ENCODE results near the gene MOCS1.

Gene MOCS1

DNA sequence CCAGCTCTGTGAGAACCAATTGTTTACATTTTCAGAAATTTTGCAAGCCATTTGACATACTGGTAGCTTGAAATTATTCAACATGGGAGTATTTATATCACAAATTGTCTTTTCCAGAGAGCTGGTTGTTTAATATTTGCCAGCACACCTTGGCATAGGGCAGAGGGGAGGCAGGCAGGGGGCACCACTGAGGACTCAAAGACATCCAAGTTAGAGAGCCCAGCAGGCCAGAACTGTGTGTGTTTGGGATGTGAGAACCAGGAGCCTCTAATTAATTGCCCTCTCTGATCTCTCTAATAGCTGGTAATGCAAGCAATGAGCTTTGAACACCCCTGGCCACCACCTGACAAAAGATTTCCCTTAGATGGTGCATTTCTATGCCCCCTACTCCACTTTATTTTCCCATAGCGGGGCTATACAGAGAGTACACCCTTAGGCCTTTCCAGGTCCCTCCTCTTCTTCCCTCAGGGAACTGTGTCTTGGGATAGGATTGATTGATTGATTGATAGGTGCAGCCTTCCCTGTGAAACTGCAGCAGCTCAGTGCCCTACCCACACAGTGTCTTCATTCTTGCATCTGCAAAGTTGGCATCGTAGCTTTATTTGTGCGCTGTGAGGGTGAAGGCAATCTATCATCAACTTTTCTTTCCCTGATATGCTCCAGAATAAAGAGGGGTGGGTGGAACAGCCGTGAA lies 29.2 kb downstream of the MOCS1 start:
- H3K4me3 ChIP-seq (ENCODE audit: low read depth, low read length) = no peak overlapping the region

GRCh38 chr6:39903656-39904055 lies 30.6 kb downstream of the MOCS1 start:
- no peak overlapping the region for H3K4me3 ChIP-seq (ENCODE audit: low read depth, low read length)

DNA sequence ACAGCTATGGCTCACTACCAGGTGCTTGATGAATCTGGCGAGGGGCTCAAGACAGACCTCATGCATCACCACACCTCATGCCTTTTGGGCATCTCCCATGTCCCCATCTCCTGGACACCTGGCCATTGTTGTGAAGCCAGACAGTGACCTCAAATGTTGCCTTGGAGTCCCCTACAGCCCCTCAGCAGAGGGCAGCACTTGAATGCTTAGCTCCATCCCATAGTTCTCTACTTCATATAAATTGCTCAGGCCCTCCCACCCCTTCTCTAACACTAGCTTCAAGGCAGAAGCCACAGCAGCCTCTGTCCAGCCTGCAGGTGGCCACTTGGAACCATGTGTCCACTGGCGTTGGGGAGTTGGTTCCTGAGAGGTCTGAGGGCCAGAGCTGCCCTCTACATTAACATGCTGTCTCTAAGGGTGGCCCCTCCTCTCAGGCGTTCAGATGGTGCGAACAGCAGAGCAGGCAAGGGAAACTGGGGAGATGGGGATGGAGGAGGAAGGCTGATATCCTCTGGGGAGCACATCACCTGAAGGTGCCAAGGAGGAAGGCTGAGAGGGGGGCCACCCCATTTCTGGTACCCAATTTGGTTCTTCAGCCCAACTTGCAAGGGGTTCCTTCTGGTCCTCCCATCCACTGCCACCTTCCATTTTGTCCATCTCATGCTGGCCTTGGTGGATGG lies 31.3 kb downstream of the MOCS1 start:
- H3K4me3 ChIP-seq (ENCODE audit: low read depth, low read length) = no peak overlapping the region

- no peak overlapping the region for H3K4me3 ChIP-seq (ENCODE audit: low read depth, low read length)
These were observed 32.1 kb downstream of the MOCS1 start for GRCh38 chr6:39902136-39902535.

DNA sequence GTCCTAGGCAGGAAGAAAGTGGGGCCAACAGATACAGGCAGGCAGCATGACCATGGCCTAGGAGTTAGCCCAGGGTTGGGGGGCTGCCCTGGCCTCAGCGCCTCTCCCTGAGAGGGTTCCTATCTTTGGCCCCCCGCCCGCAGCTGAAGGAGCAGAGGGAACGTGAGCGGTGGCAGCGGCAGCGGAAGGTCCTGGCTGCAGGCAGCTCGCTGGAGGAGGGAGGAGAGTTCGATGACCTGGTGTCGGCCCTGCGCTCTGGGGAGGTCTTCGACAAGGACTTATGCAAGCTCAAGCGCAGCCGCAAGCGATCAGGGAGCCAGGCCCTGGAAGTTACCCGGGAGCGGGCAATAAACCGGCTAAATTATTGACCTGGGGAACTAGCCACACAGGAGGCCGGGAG lies 32.6 kb downstream of the MOCS1 start:
- H3K4me3 ChIP-seq (ENCODE audit: low read depth, low read length) = no peak overlapping the region

DNA sequence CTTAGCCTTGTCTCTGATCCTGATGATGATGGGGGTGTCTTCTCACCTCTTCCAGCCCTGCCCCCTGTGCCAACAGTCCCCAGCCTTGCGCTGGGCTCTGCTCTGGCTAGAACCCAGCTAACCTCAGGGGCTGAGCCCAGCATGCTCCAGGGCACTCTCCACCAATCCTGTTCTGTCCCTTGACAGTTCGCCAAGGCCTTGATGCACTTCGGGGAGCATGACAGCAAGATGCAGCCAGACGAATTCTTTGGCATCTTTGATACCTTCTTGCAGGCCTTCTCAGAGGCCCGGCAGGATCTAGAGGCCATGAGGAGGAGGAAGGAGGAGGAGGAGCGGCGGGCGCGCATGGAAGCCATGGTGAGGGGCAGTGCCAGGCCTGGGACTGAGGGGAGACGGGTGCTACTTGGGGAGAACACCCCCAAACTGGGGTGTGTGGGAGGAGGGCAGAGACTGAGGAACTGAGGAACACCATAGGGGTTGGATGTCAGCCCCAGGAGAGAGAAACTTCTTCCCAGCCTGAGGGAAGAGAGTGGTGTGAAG lies 33.1 kb downstream of the MOCS1 start:
- H3K4me3 ChIP-seq (ENCODE audit: low read depth, low read length) = no peak overlapping the region

GRCh38 chr6:39899554-39900295 lies 34.5 kb downstream of the MOCS1 start:
- no peak overlapping the region for H3K4me3 ChIP-seq (ENCODE audit: low read depth, low read length)

GRCh38 chr6:39898625-39899024 lies 35.6 kb downstream of the MOCS1 start:
- no peak overlapping the region for H3K4me3 ChIP-seq (ENCODE audit: low read depth, low read length)

GRCh38 chr6:39897698-39898097 lies 36.6 kb downstream of the MOCS1 start:
- H3K4me3 ChIP-seq (ENCODE audit: low read depth, low read length) = no peak overlapping the region

GRCh38 chr6:39896701-39897100 lies 37.6 kb downstream of the MOCS1 start:
- no peak overlapping the region for H3K4me3 ChIP-seq (ENCODE audit: low read depth, low read length)

DNA sequence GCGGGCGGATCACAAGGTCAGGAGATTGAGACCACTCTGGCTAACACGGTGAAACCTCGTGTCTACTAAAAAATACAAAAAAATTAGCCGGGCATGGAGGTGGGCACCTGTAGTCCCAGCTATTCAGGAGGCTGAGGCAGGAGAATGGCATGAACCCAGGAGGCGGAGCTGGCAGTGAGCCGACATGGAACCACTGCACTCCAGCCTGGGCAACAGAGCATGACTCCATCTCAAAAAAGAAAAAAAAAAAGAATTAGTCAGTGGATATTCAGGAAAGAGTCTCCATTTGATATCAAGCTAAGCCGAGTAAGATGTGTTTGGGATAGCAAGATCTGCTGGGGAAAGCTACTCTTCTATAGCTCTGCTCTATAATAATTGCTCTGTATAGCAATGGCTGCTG lies 41.0 kb downstream of the MOCS1 start:
- H3K4me3 ChIP-seq (ENCODE audit: low read depth, low read length) = no peak overlapping the region

GRCh38 chr6:39892490-39893129 lies 41.7 kb downstream of the MOCS1 start:
- H3K4me3 ChIP-seq (ENCODE audit: low read depth, low read length) = no peak overlapping the region

GRCh38 chr6:39891976-39892375 lies 42.3 kb downstream of the MOCS1 start:
- H3K4me3 ChIP-seq (ENCODE audit: low read depth, low read length) = no peak overlapping the region

DNA sequence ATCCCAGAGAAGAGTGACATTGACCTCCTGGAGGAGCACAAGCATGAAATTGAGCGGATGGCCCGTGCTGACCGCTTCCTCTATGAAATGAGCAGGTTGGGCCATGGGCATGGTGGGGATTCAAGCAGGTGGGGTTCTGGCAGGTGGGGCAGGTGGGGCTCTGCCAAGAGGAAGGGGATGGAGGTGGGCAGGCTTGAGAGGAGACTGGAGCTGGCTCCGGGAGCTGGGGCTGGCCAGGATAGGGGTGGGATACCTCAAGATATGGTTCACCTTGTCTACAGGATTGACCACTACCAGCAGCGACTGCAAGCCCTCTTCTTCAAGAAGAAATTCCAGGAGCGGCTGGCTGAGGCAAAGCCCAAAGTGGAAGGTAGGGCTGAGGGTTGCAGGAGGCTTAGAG lies 42.9 kb downstream of the MOCS1 start:
- no peak overlapping the region for H3K4me3 ChIP-seq (ENCODE audit: low read depth, low read length)

- no peak overlapping the region for H3K4me3 ChIP-seq (ENCODE audit: low read depth, low read length)
These were observed 45.0 kb downstream of the MOCS1 start for GRCh38 chr6:39889229-39889628.

- H3K4me3 ChIP-seq (ENCODE audit: low read depth, low read length) = no peak overlapping the region
These were observed 46.4 kb downstream of the MOCS1 start for GRCh38 chr6:39887692-39888450.

GRCh38 chr6:39886871-39887270 lies 47.4 kb downstream of the MOCS1 start:
- no peak overlapping the region for H3K4me3 ChIP-seq (ENCODE audit: low read depth, low read length)

DNA sequence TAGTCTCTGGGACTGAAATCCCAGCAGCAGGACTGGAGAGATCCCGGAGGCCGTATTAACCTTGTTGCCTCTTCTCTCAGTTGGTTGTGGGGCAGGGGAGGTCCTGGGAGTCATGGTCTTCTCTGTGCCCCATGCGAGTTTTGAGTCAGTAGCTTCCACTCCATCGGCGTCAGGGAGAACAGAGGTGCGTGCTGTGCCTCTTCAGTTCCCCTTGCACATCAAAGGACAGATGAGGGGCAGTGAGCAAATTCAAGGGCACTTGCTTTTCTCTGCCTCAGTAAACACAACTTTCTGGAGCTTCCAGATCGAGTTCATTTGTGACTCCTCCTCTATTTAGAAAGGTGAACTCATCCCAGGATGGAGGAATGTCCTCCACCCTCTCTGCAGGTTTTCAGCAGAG lies 48.6 kb downstream of the MOCS1 start:
- no peak overlapping the region for H3K4me3 ChIP-seq (ENCODE audit: low read depth, low read length)

GRCh38 chr6:39884696-39885095 lies 49.6 kb downstream of the MOCS1 start:
- H3K4me3 ChIP-seq (ENCODE audit: low read depth, low read length) = no peak overlapping the region

GRCh38 chr6:39882531-39882899 lies 51.7 kb downstream of the MOCS1 start:
- H3K4me3 ChIP-seq (ENCODE audit: low read depth, low read length) = no peak overlapping the region

Data from iPS-11a (cell line).